Measurements from ENCODE around the gene FOXO4.

Gene FOXO4

GRCh38 chrX:71140440-71140839 is 44.8 kb downstream of the FOXO4 start:
- no peak overlapping the region for H3K4me3 ChIP-seq (ENCODE audit: low read depth, low read length)
- H3K27ac ChIP-seq = no peak overlapping the region
- H3K36me3 ChIP-seq (ENCODE audit: control insufficient read depth, insufficient read depth, low read length) = no peaks in the 10 kb centered on the region
- no peaks in the 10 kb centered on the region for H3K9me3 ChIP-seq (ENCODE audit: control insufficient read depth, low read length)
- peaks cover 9% of the 10 kb centered on the region for H3K4me1 ChIP-seq
- no peak overlapping the region for H2AFZ ChIP-seq
- H3K27me3 ChIP-seq (ENCODE audit: control insufficient read depth, insufficient read depth, low read length) = no peaks in the 10 kb centered on the region
- no peaks in the 10 kb centered on the region for H3K79me2 ChIP-seq
- no peak overlapping the region for H3K4me2 ChIP-seq (ENCODE audit: low read length)
- no peak for TF ChIP-seq CTCF (IDR thresholded peaks at IDR 0.05)
- no peak overlapping the region for H3K9ac ChIP-seq

DNA sequence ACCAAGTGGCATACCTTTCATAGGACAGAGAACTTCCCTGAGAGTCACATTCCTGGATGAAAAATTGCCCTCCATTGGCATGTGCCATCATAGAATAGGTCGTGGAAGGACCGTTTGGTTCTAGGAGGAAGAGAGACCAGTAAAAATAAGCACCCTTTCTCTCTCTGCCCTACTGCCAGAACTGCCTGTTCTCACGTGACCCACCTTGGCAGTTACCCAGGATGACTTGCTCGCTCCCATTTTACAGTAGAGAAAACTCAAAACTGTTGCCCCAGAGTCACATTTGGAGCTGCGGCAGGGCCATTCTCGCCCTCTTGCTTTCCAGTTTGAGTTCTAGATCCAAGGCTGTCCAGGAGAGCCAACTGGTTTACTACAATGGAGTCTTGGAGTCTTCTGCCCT is 47.9 kb downstream of the FOXO4 start:
- Histone ChIP-seq H3K4me1 (peaks cover 12% of the 10 kb centered on the region), H2AFZ (no peak overlapping the region), H3K9me3 (ENCODE audit: control insufficient read depth, low read length) (no peaks in the 10 kb centered on the region), H3K79me2 (no peaks in the 10 kb centered on the region), H3K27me3 (ENCODE audit: control insufficient read depth, insufficient read depth, low read length) (no peaks in the 10 kb centered on the region), H3K36me3 (ENCODE audit: control insufficient read depth, insufficient read depth, low read length) (no peaks in the 10 kb centered on the region), H3K4me2 (ENCODE audit: low read length) (no peak overlapping the region), H3K27ac (no peak overlapping the region), H3K4me3 (ENCODE audit: low read depth, low read length) (no peak overlapping the region), H3K9ac (no peak overlapping the region)
- no peak for TF ChIP-seq CTCF (IDR thresholded peaks at IDR 0.05)

GRCh38 chrX:71144651-71145050 is 49.0 kb downstream of the FOXO4 start, which contains the start of gene NLGN3:
Gene NLGN3, plus strand, starts transcription at chrX:71144841. Its CDS starts 2,909 bp downstream, at chrX:71147750.
- no peaks in the 10 kb centered on the region for H3K36me3 ChIP-seq (ENCODE audit: control insufficient read depth, insufficient read depth, low read length)
- no peak for TF ChIP-seq CTCF (IDR thresholded peaks at IDR 0.05)
- H3K4me2 ChIP-seq (ENCODE audit: low read length) = peak within 1 kb of the TSS; percentile 49
- H2AFZ ChIP-seq = no peak within 1 kb of the TSS
- H3K9ac ChIP-seq = no peak within 1 kb of the TSS
- no peaks in the 10 kb centered on the region for H3K27me3 ChIP-seq (ENCODE audit: control insufficient read depth, insufficient read depth, low read length)
- no peak within 1 kb of the TSS for H3K4me3 ChIP-seq (ENCODE audit: low read depth, low read length)
- H3K27ac ChIP-seq = no peak within 1 kb of the TSS
- no peaks in the 10 kb centered on the region for H3K79me2 ChIP-seq
- H3K9me3 ChIP-seq (ENCODE audit: control insufficient read depth, low read length) = no peaks in the 10 kb centered on the region
- H3K4me1 ChIP-seq = peaks cover 12% of the 10 kb centered on the region

DNA sequence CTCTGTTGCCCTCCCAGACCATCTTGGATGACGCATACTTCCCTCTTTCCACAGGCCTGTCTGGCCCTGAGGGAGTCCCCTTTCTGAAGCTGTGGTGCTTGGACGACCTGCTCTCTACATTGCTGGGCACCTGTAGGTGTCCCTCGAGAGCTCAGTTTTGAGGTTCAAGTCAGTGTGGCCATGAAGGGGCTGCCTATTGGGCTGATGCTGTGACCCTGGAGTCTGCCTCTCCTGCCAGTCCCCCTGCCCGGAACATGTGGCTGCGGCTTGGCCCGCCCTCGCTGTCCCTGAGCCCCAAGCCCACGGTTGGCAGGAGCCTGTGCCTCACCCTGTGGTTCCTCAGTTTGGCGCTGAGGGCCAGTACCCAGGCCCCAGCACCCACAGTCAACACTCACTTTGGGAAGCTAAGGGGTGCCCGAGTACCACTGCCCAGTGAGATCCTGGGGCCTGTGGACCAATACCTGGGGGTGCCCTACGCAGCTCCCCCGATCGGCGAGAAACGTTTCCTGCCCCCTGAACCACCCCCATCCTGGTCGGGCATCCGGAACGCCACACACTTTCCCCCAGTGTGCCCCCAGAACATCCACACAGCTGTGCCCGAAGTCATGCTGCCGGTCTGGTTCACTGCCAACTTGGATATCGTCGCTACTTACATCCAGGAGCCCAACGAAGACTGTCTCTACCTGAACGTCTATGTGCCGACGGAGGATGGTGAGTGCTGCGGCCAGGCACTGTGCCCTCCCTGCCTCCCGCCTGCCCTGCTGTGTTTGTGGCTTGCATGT is 52.0 kb downstream of the FOXO4 start:
- Histone ChIP-seq H3K4me3 (ENCODE audit: low read depth, low read length) (no peak overlapping the region), H3K9ac (no peak overlapping the region)

More for the DNA sequence above, 52.0 kb downstream of the FOXO4 start:
- Histone ChIP-seq H3K36me3 (ENCODE audit: control insufficient read depth, insufficient read depth, low read length) (no peaks in the 10 kb centered on the region), H3K27ac (no peak overlapping the region), H2AFZ (no peak overlapping the region), H3K27me3 (ENCODE audit: control insufficient read depth, insufficient read depth, low read length) (no peaks in the 10 kb centered on the region), H3K4me2 (ENCODE audit: low read length) (no peak overlapping the region), H3K79me2 (no peaks in the 10 kb centered on the region), H3K4me1 (peaks cover 12% of the 10 kb centered on the region), H3K9me3 (ENCODE audit: control insufficient read depth, low read length) (no peaks in the 10 kb centered on the region)
- no peak for TF ChIP-seq CTCF (IDR thresholded peaks at IDR 0.05)
